NCI-H2227 (cell line): ENCODE data around the gene AHCY.
A peak's percentile ranks its signal among the peaks of the same experiment; 100 is the strongest.

Source experiments
- DNase-seq: peaks from one replicate; lab custom pipeline; 2025; ENCODE audit not compliant: unreplicated experiment; lab: John Stamatoyannopoulos, UW

The AHCY gene

GRCh38 chr20:34324541-34324940 lies 21.4 kb upstream of the AHCY start:
- no peak for DNase-seq

- no peak for DNase-seq
These were observed 19.3 kb upstream of the AHCY start for GRCh38 chr20:34322267-34323105.

- no peak for DNase-seq
These were observed 17.7 kb upstream of the AHCY start for GRCh38 chr20:34320861-34321260.

GRCh38 chr20:34318609-34319443 lies 15.7 kb upstream of the AHCY start:
- no peak for DNase-seq

- no peak for DNase-seq
These were observed 13.2 kb upstream of the AHCY start for GRCh38 chr20:34316196-34316814.

GRCh38 chr20:34315236-34315635 lies 12.1 kb upstream of the AHCY start:
- DNase-seq: no peak

GRCh38 chr20:34312544-34313217 lies 9.5 kb upstream of the AHCY start:
- DNase-seq: peak; percentile 91

- no peak for DNase-seq
These were observed 8.9 kb upstream of the AHCY start for GRCh38 chr20:34312024-34312460.

GRCh38 chr20:34311118-34312023 lies 8.2 kb upstream of the AHCY start:
- peak; percentile 22 for DNase-seq

- no peak for DNase-seq
These were observed 7.4 kb upstream of the AHCY start for GRCh38 chr20:34310481-34311117.

- no peak for DNase-seq
These were observed 6.5 kb upstream of the AHCY start for GRCh38 chr20:34309691-34310090.

GRCh38 chr20:34305333-34306230 lies 2.4 kb upstream of the AHCY start:
- no peak for DNase-seq

GRCh38 chr20:34302312-34302722 lies 838 bp downstream of the AHCY start:
- no peak for DNase-seq

GRCh38 chr20:34301587-34302311 lies 1.4 kb downstream of the AHCY start:
- no peak for DNase-seq

GRCh38 chr20:34300809-34301586 lies 2.2 kb downstream of the AHCY start:
- DNase-seq: no peak

- DNase-seq: no peak
These were observed 2.8 kb downstream of the AHCY start for GRCh38 chr20:34300256-34300806.
